ENCODE results near the gene SCYGR8.
A peak's percentile ranks its signal among the peaks of the same experiment; 100 is the strongest.
"Not testable (repeated sequence)": the region's sequence is repeated elsewhere in the genome, so short reads cannot be mapped to it uniquely, and the experiment has no call there.

Gene SCYGR8

DNA sequence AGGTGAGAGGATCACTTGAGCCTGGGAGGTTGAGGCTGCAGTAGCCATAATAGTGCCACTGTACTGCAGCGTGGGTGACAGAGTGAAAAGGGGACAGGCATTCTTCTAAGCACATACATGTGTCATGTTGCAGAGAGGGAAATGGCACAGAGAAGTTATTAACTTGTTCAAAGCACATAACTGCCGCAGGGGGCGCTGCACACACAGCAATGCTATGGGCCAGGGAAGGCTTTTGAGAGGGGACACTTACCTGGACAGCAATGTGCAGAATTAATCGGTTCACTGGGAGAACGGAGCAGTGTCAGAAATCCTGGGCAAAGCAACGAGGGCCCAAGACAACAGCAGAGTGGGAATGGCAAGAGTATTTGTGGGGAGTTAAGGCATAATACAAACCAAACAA, 2.4 kb downstream of the SCYGR8 start:
- Histone ChIP-seq H3K36me3 (ENCODE audit: control insufficient read depth, low read length) (no peaks in the 10 kb centered on the region), H3K79me2 (ENCODE audit: control insufficient read depth, low read length) (no peaks in the 10 kb centered on the region), H3F3A (ENCODE audit: control insufficient read depth, insufficient read depth) (no peaks in the 10 kb centered on the region), H3K27ac (ENCODE audit: low read depth, low read length) (no peak overlapping the region), H3K4me2 (ENCODE audit: low read length) (no peak overlapping the region), H3K4me1 (ENCODE audit: control insufficient read depth, low read length) (no peaks in the 10 kb centered on the region), H3K4me3 (ENCODE audit: low read length) (no peak overlapping the region), H3K9me3 (ENCODE audit: control insufficient read depth, insufficient read depth, low read length) (no peaks in the 10 kb centered on the region), H3K9me2 (replicated peaks; ENCODE audit: control insufficient read depth, low read length) (no peaks in the 10 kb centered on the region), H3K27me3 (ENCODE audit: control insufficient read depth, low read length) (no peaks in the 10 kb centered on the region), H4K20me1 (ENCODE audit: control insufficient read depth, insufficient read depth, low read depth, low read length) (no peaks in the 10 kb centered on the region)
- TF ChIP-seq, protein P1, sequence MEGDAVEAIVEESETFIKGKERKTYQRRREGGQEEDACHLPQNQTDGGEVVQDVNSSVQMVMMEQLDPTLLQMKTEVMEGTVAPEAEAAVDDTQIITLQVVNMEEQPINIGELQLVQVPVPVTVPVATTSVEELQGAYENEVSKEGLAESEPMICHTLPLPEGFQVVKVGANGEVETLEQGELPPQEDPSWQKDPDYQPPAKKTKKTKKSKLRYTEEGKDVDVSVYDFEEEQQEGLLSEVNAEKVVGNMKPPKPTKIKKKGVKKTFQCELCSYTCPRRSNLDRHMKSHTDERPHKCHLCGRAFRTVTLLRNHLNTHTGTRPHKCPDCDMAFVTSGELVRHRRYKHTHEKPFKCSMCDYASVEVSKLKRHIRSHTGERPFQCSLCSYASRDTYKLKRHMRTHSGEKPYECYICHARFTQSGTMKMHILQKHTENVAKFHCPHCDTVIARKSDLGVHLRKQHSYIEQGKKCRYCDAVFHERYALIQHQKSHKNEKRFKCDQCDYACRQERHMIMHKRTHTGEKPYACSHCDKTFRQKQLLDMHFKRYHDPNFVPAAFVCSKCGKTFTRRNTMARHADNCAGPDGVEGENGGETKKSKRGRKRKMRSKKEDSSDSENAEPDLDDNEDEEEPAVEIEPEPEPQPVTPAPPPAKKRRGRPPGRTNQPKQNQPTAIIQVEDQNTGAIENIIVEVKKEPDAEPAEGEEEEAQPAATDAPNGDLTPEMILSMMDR (IDR thresholded peaks at IDR 0.05; ENCODE audit: low read depth, low read length, poor library complexity, severe bottlenecking) = peak; percentile 29
- no peak for TF ChIP-seq EZH2phosphoT487 (IDR thresholded peaks at IDR 0.05; ENCODE audit: borderline replicate concordance, low read length)

DNA sequence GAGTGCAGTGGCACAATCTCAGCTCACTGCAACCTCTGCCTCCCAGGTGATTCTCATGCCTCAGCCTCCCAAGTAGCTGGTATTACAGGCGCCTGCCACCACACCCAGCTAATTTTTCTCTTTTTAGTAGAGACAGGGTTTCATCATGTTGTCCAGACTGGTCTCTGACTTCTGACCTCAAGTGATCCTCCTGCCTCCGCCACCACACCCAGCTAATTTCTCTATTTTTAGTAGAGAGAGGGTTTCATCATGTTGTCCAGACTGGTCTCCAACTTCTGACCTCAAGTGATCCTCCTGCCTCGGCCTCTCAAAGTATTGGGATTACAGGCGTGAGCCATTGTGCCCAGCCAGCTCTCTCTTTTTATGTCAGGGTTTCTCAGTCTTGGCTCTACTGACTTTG, 10.6 kb downstream of the SCYGR8 start:
- not testable (repeated sequence) for H3K4me3 ChIP-seq (ENCODE audit: low read length); H3K4me1 ChIP-seq (ENCODE audit: control insufficient read depth, low read length); H3K36me3 ChIP-seq (ENCODE audit: control insufficient read depth, low read length); H3K9me2 ChIP-seq (replicated peaks; ENCODE audit: control insufficient read depth, low read length); H4K20me1 ChIP-seq (ENCODE audit: control insufficient read depth, insufficient read depth, low read depth, low read length); H3F3A ChIP-seq (ENCODE audit: control insufficient read depth, insufficient read depth); H3K27ac ChIP-seq (ENCODE audit: low read depth, low read length); H3K27me3 ChIP-seq (ENCODE audit: control insufficient read depth, low read length); H3K4me2 ChIP-seq (ENCODE audit: low read length); H3K79me2 ChIP-seq (ENCODE audit: control insufficient read depth, low read length); H3K9me3 ChIP-seq (ENCODE audit: control insufficient read depth, insufficient read depth, low read length)

DNA sequence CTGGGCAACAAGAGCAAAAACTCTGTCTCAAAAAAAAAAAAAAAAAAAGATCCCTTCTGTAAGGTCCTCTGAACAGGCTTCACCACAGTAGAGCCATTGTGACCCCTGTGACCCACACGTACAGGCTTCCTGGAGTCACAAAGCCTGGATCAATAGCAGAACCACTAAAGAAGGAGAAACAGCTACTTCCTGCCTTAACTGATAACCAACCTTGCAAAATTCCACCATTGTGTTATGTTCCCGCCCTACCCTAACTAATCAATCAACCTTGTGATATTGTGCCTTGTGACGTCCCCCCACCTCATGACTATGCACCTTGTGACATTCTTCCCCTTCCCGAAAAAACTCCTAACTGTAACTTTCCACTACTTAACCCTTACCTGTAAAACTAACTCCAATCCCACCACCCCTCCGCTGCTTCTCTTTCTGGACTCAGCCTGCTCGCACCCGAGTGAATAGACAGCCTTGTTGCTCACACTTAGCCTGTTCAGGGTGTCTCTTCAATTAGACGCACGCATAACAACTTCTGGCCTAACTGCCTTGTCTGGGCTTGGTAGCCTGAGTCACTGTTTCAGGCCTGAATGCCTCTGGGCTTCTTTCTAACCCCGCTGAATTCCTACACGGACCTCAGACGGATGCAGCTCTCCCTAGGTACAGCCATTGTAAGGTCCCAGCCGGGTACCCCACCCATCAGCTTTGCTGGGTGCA, 13.9 kb downstream of the SCYGR8 start:
- Histone ChIP-seq H3K27ac (ENCODE audit: low read depth, low read length) (no peak overlapping the region), H3K9me2 (replicated peaks; ENCODE audit: control insufficient read depth, low read length) (no peaks in the 10 kb centered on the region), H3K36me3 (ENCODE audit: control insufficient read depth, low read length) (no peaks in the 10 kb centered on the region), H3K4me3 (ENCODE audit: low read length) (no peak overlapping the region), H3K9me3 (ENCODE audit: control insufficient read depth, insufficient read depth, low read length) (no peaks in the 10 kb centered on the region), H3K79me2 (ENCODE audit: control insufficient read depth, low read length) (no peaks in the 10 kb centered on the region), H4K20me1 (ENCODE audit: control insufficient read depth, insufficient read depth, low read depth, low read length) (no peaks in the 10 kb centered on the region), H3K4me2 (ENCODE audit: low read length) (no peak overlapping the region), H3K4me1 (ENCODE audit: control insufficient read depth, low read length) (no peaks in the 10 kb centered on the region), H3K27me3 (ENCODE audit: control insufficient read depth, low read length) (no peaks in the 10 kb centered on the region), H3F3A (ENCODE audit: control insufficient read depth, insufficient read depth) (no peaks in the 10 kb centered on the region)
- TF ChIP-seq EZH2phosphoT487 (IDR thresholded peaks at IDR 0.05; ENCODE audit: borderline replicate concordance, low read length) = no peak
- TF ChIP-seq, protein P1 (IDR thresholded peaks at IDR 0.05; ENCODE audit: low read depth, low read length, poor library complexity, severe bottlenecking) = no peak

DNA sequence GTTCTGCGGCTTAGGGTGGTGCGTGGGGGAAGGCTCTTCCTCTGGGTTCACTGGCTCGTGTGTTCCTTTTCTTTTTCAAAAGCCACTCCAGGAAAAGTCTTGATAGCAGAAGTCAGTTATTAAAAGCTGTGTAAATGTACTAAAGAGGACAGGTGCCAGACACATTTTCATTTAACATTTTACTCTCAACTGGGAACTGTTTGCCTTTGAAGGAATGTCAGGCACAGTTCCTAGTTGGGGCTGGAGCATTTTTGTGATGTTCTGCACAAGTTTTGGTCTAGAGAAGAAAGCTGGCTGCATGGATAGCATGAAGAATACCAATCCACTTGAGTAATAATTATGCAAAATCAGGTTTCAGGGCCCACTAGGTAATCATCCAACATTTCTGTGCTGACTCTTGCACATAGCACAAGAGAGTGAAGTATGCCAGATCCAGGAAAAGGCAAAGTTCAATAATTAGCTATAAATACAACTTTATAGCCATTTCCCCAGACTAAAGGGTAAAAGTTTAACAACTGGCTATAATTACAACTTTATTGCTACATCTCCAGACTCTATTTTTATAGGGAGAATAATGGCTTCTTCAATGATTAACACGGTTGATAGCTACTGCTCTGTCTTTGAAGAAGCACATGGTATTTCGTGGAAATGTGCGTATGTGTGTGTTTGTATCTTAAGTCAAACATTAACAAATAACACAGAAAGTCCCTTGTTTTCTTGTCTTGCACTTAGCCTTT, 16.2 kb downstream of the SCYGR8 start:
- Histone ChIP-seq H3K27ac (ENCODE audit: low read depth, low read length) (no peak overlapping the region), H3K9me2 (replicated peaks; ENCODE audit: control insufficient read depth, low read length) (no peaks in the 10 kb centered on the region), H3F3A (ENCODE audit: control insufficient read depth, insufficient read depth) (no peaks in the 10 kb centered on the region), H3K4me3 (ENCODE audit: low read length) (no peak overlapping the region), H3K4me2 (ENCODE audit: low read length) (no peak overlapping the region), H3K79me2 (ENCODE audit: control insufficient read depth, low read length) (no peaks in the 10 kb centered on the region), H4K20me1 (ENCODE audit: control insufficient read depth, insufficient read depth, low read depth, low read length) (no peaks in the 10 kb centered on the region), H3K27me3 (ENCODE audit: control insufficient read depth, low read length) (no peaks in the 10 kb centered on the region), H3K9me3 (ENCODE audit: control insufficient read depth, insufficient read depth, low read length) (no peaks in the 10 kb centered on the region), H3K36me3 (ENCODE audit: control insufficient read depth, low read length) (no peaks in the 10 kb centered on the region), H3K4me1 (ENCODE audit: control insufficient read depth, low read length) (no peaks in the 10 kb centered on the region)
- TF ChIP-seq, protein P1 (IDR thresholded peaks at IDR 0.05; ENCODE audit: low read depth, low read length, poor library complexity, severe bottlenecking) = no peak
- no peak for TF ChIP-seq EZH2phosphoT487 (IDR thresholded peaks at IDR 0.05; ENCODE audit: borderline replicate concordance, low read length)

Measured in DOHH2 (cell line).